ENCODE measurements around the gene APPBP2.
"Not testable (repeated sequence)": the region's sequence is repeated elsewhere in the genome, so short reads cannot be mapped to it uniquely, and the experiment has no call there.

Gene APPBP2

GRCh38 chr17:60529806-60530205 is 3.8 kb upstream of the APPBP2 start:
- DNase-seq = no peak

DNA sequence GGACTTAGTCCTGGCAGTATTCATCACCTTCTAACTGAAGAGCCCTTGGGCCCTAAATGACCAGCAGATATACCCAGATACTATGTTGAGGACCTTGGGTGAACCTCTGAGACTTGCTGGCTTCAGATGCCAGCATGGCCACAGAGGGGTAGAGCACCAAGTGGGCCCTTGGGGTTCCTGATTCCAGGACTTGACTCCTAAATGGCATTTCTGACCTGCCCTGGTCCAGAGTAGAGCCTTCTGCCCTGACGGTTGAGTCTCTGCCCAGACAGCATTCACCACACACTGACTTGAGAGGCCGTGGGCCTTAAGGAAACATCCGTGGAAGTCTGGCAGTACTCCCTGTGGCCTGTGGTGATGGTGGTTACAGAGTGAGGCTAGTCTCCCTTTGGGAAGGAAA is 2.8 kb upstream of the APPBP2 start:
- DNase-seq = no peak

DNA sequence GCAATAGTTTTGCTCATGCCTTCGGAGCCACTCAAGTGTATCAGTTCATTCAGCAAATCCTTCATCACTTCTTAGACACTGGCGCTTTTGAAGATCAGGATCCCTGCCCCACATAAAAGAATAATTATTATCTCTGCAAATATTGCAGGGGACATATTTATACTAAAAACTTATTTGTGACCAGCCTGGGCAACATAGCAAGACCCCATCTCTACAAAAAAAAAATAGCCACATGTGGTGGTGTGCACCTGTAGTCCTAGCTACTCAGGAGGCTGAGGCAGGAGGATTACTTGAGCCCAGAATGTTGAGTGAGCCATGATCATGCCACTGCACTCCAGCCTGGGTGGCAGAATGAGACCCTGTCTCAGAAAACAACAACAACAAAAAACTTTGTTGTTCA is 1.7 kb upstream of the APPBP2 start:
- no peak for DNase-seq

DNA sequence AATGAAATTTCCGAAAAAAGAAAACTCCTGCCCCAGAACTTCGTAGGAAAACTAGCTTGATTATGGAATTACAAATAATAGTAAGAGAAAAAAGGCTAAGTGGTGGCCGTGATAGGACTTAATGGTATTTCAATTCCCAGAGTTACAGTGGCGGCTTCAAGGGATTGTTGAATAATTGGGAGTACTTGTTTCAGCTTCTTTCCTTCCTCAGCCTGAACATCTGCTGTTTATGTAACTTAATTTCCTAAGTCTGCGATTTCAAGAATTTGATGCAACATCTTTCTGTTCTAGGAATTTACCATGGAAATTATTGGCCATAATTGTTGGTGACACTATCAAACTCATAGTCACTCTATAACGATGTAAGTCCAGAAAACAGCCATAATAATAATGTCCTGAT is 684 bp upstream of the APPBP2 start:
- DNase-seq = peak; percentile 12 to 49 (median 39)

- DNase-seq = peak in 1 of 3 donors; percentile 12
Measured at GRCh38 chr17:60525328-60525684, 736 bp downstream of the APPBP2 start.

DNA sequence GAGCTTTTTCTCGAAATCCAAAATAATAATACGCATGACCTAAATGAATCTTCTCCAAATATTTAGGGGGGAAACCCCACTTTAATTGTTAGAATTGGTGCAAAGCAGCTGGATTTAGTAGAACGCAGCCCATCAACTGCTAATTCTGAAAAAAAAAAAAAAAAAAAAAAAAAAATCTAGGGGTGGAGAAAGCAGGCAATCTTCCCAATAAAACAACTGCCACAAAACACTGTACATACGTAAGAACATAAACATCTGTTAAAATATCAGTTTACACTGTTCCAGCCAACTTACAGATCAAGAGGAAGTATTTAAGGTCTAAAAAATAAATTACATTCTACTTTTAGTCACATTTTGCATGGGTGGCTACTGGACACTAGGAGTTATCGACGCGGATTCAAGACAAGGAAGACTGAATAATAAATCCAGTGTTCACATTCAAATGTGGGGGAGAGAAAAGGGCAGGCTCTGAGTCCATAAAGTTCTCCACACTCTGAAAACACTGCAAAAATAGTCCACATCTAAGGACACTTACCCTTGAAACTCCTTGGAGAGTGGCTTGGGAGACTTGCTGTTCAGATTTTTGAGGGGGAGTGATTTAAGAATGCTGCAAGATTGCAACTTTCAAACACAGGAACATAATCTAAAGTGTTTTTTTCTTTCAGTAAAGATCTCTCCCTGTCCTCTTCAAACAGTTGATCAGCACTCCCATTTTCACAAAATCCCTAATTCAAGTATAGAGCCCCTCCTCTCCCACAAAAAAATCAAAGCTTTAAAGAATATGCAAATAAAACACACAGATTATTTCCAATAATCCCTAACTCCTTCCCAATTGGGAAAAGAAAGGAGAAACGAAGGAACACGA is 1.3 kb downstream of the APPBP2 start:
- DNase-seq = peak; percentile 11 to 21 (median 21)

GRCh38 chr17:60523822-60524221 is 2.2 kb downstream of the APPBP2 start:
- DNase-seq = no peak

DNA sequence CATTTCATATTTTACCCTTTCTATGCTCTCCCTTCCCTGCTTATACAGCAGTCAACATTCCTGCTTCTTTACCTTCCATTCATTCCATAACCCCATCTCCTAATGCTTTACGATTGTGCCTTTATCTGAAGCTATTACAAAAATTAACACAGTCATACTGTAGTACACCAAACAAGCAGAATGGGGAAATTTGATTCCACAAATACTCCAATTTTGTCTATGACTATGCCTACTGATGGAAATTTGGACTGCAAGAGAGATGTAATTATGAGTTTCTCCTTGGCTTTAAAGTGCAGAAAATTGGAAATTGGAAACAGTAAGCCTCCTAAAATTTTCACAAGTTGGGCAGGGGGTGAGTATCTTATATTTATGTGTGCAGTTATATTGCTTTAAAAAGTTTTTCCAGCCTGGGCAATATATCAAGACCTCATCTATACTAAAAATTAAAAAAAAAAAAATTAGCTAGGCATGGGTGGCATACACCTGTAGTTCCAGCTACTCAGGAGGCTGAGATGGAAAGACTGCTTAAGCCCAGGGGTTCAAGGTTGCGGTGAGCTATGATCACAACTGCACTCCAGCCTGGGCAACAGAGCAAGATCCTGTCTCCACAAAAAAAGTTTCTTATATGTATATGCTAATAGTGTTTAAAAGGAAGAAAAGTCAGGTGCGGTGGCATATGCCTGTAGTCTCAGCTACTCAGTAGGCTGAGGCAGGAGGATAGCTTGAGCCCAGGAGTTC is 3.0 kb downstream of the APPBP2 start:
- DNase-seq = no peak

GRCh38 chr17:60519795-60520194 is 6.2 kb downstream of the APPBP2 start:
- no peak for DNase-seq

- DNase-seq = not testable (repeated sequence)
Measured at GRCh38 chr17:60515683-60516082, 10.4 kb downstream of the APPBP2 start.

GRCh38 chr17:60515199-60515598 is 10.8 kb downstream of the APPBP2 start:
- not testable (repeated sequence) for DNase-seq

DNA sequence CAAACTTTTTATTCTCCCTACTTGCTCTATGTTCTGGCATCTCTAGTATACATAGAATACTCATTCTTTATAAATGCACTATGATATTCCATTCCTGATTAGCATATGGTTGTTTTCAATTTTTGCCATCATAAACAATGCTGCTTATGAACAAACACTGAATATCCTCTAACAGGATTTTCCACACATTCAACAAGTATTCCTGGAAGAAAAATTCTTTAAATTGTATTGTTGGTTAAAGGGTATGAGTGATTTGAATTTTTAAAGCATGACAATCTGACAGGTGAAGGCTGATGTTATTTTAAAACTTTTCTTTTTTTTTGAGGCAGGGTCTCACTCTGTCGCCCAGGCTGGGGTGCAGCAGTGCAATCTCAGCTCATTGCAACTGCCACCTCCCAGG is 11.5 kb downstream of the APPBP2 start:
- no peak for DNase-seq

DNA sequence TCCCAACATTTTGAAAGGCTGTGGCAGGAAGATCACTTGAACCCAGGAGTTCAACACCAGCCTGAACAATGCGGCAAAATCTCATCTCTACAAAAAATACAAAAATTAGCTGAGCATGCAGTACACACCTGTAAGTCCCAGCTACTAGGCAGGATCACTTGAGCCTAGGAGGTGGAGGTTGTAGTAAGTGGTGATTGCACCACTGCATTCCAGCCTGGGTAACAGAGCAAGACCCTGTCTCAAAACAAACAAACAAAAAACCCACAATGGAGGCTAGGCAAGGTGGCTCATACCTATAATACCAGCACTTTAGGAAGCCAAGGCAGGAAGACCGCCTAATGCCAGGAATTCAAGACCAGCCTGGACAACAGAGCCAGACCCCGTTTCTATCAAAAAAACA is 12.0 kb downstream of the APPBP2 start:
- no peak for DNase-seq

- no peak for DNase-seq
Measured at GRCh38 chr17:60513014-60513413, 13.0 kb downstream of the APPBP2 start.

DNA sequence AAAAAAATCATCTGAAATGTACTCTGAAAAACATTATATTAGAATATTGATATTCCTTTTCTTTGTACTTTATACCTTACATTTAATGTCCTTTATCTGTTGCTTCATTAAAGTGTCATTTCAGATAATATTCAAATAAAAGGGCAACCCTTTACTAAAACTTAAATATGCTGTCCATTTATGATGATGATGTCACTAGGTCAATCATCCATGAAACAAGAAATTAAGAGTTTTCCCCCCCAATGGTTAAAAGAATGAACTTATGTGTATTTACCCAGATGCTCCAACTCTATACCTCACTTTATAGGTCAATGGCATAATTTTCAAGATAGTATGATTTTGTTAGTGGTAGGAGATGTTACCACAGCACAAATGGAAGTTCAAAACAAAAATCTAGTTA is 15.3 kb downstream of the APPBP2 start:
- DNase-seq = no peak

DNA sequence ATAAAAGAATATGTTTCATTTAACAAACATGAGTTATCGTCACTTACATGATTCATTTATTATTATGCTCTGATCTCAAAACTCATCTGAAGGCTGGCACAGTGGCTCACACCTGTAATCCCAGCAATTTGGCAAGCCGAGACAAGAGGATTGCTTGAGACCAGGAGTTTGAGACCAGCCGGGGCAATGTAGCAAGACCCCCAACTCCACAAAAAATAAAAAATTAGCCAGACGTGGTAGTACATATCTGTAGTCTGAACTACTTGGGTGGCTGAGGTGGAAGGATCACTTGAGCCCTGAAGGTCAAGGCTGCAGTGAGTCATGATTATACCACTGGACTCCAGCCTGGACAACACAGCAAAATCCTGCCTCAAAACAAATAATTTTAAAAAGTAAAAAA is 16.0 kb downstream of the APPBP2 start:
- DNase-seq = no peak

GRCh38 chr17:60508384-60508980 is 17.6 kb downstream of the APPBP2 start:
- DNase-seq = no peak

- DNase-seq = peak; percentile 42 to 64 (median 64)
Measured at GRCh38 chr17:60506312-60506711, 19.7 kb downstream of the APPBP2 start.

GRCh38 chr17:60502145-60502544 is 23.9 kb downstream of the APPBP2 start:
- no peak for DNase-seq

GRCh38 chr17:60501589-60501988 is 24.5 kb downstream of the APPBP2 start:
- DNase-seq = no peak

GRCh38 chr17:60496041-60496440 is 30.0 kb downstream of the APPBP2 start:
- no peak for DNase-seq

GRCh38 chr17:60495260-60495659 is 30.8 kb downstream of the APPBP2 start:
- DNase-seq = no peak

DNA sequence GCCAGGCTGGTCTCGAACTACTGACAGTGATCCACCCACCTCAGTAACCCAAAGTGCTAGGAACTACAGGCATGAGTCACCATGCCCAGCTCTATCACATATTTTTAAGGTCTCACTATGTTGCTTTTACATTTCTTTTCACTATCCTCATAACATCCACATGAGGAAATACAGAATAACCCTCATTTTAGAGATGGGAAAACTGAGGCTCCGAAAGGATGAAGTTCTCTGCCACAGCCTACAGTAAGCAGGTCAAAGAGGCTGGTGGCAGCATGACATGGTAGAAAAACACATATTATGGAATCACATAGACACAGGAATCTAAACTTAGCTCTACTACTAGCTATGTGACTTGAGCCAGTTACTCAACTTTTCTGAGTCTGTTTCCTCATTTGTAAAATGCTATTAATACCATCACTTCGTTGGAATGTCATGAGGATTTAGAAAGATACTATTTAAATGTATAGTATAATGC is 32.2 kb downstream of the APPBP2 start:
- DNase-seq = peak; percentile 42 to 64 (median 57)

- DNase-seq = no peak
Measured at GRCh38 chr17:60491771-60492170, 34.3 kb downstream of the APPBP2 start.

Measured in suppressor macrophage treated with lipopolysaccharide for 1 hour (primary cell).